Sigmoid colon (tissue), 7 donors: ENCODE data around the gene IDNK. TPM values are rescaled to one million over a fixed set of nuclear protein-coding genes. Genes with fewer than 3 reads are reported as not detected.
A peak's percentile ranks its signal among the peaks of the same experiment; 100 is the strongest.
"Not testable (repeated sequence)": the region's sequence is repeated elsewhere in the genome, so short reads cannot be mapped to it uniquely, and the experiment has no call there.

Experiments
- DNase-seq: peaks from one replicate; pipeline ENCODE4 v3.0.0-alpha.2; 2019
- H3K27ac ChIP-seq, 4 donors: fragments of 200-600 bp; sonication (generic); one replicate each; pipeline ENCODE4 v1.5.1; 2016 to 2019; ENCODE audit warnings: mild to moderate bottlenecking in 1 of 4
- H3K27me3 ChIP-seq, 3 donors: fragments of 200-600 bp; sonication (generic); one replicate each; pipeline ENCODE4 v1.5.1; 2019; ENCODE audit warnings: mild to moderate bottlenecking in 1 of 3
- H3K36me3 ChIP-seq, 4 donors: fragments of 200-600 bp; sonication (generic); one replicate each; pipeline ENCODE4 v1.5.1; 2016 to 2019
- H3K4me1 ChIP-seq, 4 donors: fragments of 200-600 bp; sonication (generic); one replicate each; pipeline ENCODE4 v1.5.1; 2017 to 2019
- H3K4me3 ChIP-seq, 4 donors: fragments of 200-600 bp; sonication (generic); one replicate each; pipeline ENCODE4 v1.5.1; 2017 to 2019; ENCODE audit warnings: mild to moderate bottlenecking in 2 of 4, moderate library complexity in 1 of 4
- H3K9me3 ChIP-seq, 4 donors: fragments of 200-600 bp in 3 of 4; sonication (generic) in 3 of 4; one replicate each; pipeline versions ENCODE4 v1.5.1 to v1.6.1; 2013 to 2019
- CTCF ChIP-seq, 4 experiments: fragments of 450-650 bp in 3 of 4; fragments of 200-600 bp in 1 of 4; IDR thresholded peaks; one replicate each; pipeline ENCODE4 v1.5.1; 2016 to 2019; ENCODE audit warnings: antibody characterized with exemption in 4 of 4, mild to moderate bottlenecking in 3 of 4, moderate library complexity in 2 of 4
- EP300 ChIP-seq, 4 donors: sonication (generic); formaldehyde crosslinking; IDR thresholded peaks; one replicate each; pipeline ENCODE4 v1.6.1; 2017; ENCODE audit warnings: antibody characterized with exemption in 4 of 4
- POLR2A ChIP-seq, 2 donors: fragments of 450-650 bp; IDR thresholded peaks; one replicate each; pipeline ENCODE4 v1.6.1; 2016; ENCODE audit warnings: antibody characterized with exemption in 2 of 2, mild to moderate bottlenecking in 2 of 2, moderate library complexity in 2 of 2
- POLR2AphosphoS5 ChIP-seq, 4 donors: sonication (generic); formaldehyde crosslinking; IDR thresholded peaks; one replicate each; pipeline ENCODE4 v1.6.1; 2017; ENCODE audit warnings: antibody characterized with exemption in 4 of 4
- WGBS, 2 donors: extraction: QIAGEN DNeasy Blood & Tissue Kit; methylation state at CpG; one replicate each; pipeline ENCODE4 v1.1.7; 2013; 5-methylcytosine and 5-hydroxymethylcytosine counted together
- intact Hi-C: fragments of 100-400 bp; cut with DNase I; formaldehyde crosslinking; loops from one replicate; pipeline ENCODE4 v1.15.1; 2023
- polyA plus RNA-seq, 3 donors: library from polyadenylated mRNA; stranded (reverse); fragments of 200-250 nt; gene quantifications; one replicate each; pipeline ENCODE4 v1.2.3, GENCODE V29; 2013
- total RNA-seq, 4 donors: library from RNA; depleted of rRNA; stranded (reverse); fragments of >200 nt; gene quantifications; one replicate each; pipeline ENCODE4 v1.1.0, GENCODE V29; 2016
- donor health status: healthy with polysubstance abuse.
- donor health status: Bipolar disorder and iron deficiency.
- donor health status: healthy.

IDNK gene
- total and polyA plus RNA-seq, 7 donors, result 3.3 to 22.2 (median 9.4) TPM

GRCh38 chr9:83601463-83601862 lies 21.5 kb upstream of the IDNK start:
- Histone ChIP-seq H3K4me1 (no peaks in the 10 kb centered on the region), H3K4me3 (no peak overlapping the region), H3K9me3 (no peaks in the 10 kb centered on the region), H3K27ac (no peak overlapping the region), H3K36me3 (no peaks in the 10 kb centered on the region), H3K27me3 (no peaks in the 10 kb centered on the region)
- no peak for DNase-seq
- TF ChIP-seq POLR2AphosphoS5 (IDR thresholded peaks at IDR 0.05) (no peak), CTCF (IDR thresholded peaks at IDR 0.05) (no peak), POLR2A (IDR thresholded peaks at IDR 0.05) (no peak), EP300 (IDR thresholded peaks at IDR 0.05) (no peak)
- WGBS, 2 donors, result 60 to 78% methylated on average over 2 of the region's 2 CpGs
- intact Hi-C loops, result no loop called here

- H3K4me1 ChIP-seq, H3K27me3 ChIP-seq, H3K27ac ChIP-seq, H3K9me3 ChIP-seq, H3K36me3 ChIP-seq, DNase-seq, intact Hi-C loops, H3K4me3 ChIP-seq: not testable (repeated sequence)
- 73 to 75% methylated on average over 3 of the region's 3 CpGs for WGBS, 2 donors
Measured at GRCh38 chr9:83607620-83608019, 15.3 kb upstream of the IDNK start.

- H3K36me3 ChIP-seq, intact Hi-C loops, H3K9me3 ChIP-seq, H3K27ac ChIP-seq, H3K27me3 ChIP-seq, H3K4me3 ChIP-seq, DNase-seq, H3K4me1 ChIP-seq: not testable (repeated sequence)
- WGBS, 2 donors, result 47 to 83% methylated on average over 3 of the region's 3 CpGs
Measured at GRCh38 chr9:83613298-83613697, 9.6 kb upstream of the IDNK start.

GRCh38 chr9:83617299-83617698 lies 5.6 kb upstream of the IDNK start:
- TF ChIP-seq EP300 (IDR thresholded peaks at IDR 0.05), result no peak
- no peak for TF ChIP-seq POLR2A (IDR thresholded peaks at IDR 0.05)
- TF ChIP-seq POLR2AphosphoS5 (IDR thresholded peaks at IDR 0.05), result no peak
- TF ChIP-seq CTCF (IDR thresholded peaks at IDR 0.05), result no peak
- Histone ChIP-seq H3K9me3 (no peaks in the 10 kb centered on the region), H3K4me1 (peaks cover 0 to 5% (median 2%) of the 10 kb centered on the region in 4 donors), H3K27me3 (no peaks in the 10 kb centered on the region), H3K4me3 (no peak overlapping the region), H3K36me3 (no peaks in the 10 kb centered on the region), H3K27ac (no peak overlapping the region)
- intact Hi-C loops, result no loop called here
- WGBS, 2 donors, result 73 to 86% methylated on average over 1 of the region's 1 CpG
- DNase-seq, result no peak

GRCh38 chr9:83620841-83621636 lies 1.9 kb upstream of the IDNK start:
- TF ChIP-seq POLR2A (IDR thresholded peaks at IDR 0.05) (no peak), CTCF (IDR thresholded peaks at IDR 0.05) (peak in 3 of 4 experiments; percentile 29 to 60 (median 35))
- DNase-seq, result no peak
- Histone ChIP-seq H3K36me3 (no peaks in the 10 kb centered on the region), H3K27ac (no peak overlapping the region), H3K4me3 (no peak overlapping the region), H3K9me3 (no peaks in the 10 kb centered on the region), H3K4me1 (peaks cover 0 to 17% (median 6%) of the 10 kb centered on the region in 4 donors), H3K27me3 (no peaks in the 10 kb centered on the region)
- intact Hi-C loops, result loop anchor here (5.0 kb wide), 2 partner anchors 196 to 291 kb away; partner anchors contain the start of gene GKAP1
- 9 to 23% methylated on average over 7 of the region's 7 CpGs for WGBS, 2 donors
